Calu3 (cell line): ENCODE results near the gene FAM13C. TPM values are rescaled to one million over a fixed set of nuclear protein-coding genes. Genes with fewer than 3 reads are reported as not detected.
A peak's percentile ranks its signal among the peaks of the same experiment; 100 is the strongest.
"Not testable (repeated sequence)": the region's sequence is repeated elsewhere in the genome, so short reads cannot be mapped to it uniquely, and the experiment has no call there.

Experiments
- BruUV-seq: library from RNA; stranded (reverse); fragments of 400-500 nt; replicated peaks from 2 replicates; lab custom pipeline; 2021; lab: Mats Ljungman, UMichigan
- CTCF ChIA-PET: fragments of 300-600 bp; sonication (Branson Sonifier 250); formaldehyde crosslinking; loops from one replicate; lab custom pipeline; 2022; ENCODE audit warnings: antibody characterized with exemption; lab: Charles Lee
- DNase-seq: peaks from one replicate; pipeline ENCODE4 v3.0.0; 2022
- H3K27ac Mint-ChIP-seq: one replicate; pipeline ENCODE4 v1.8.0; 2022; ENCODE audit warnings: mixed read lengths; ENCODE audit not compliant: unreplicated experiment
- H3K27me3 Mint-ChIP-seq: one replicate; pipeline ENCODE4 v1.8.0; 2022; ENCODE audit warnings: mixed read lengths; ENCODE audit not compliant: unreplicated experiment
- H3K36me3 Mint-ChIP-seq: one replicate; pipeline ENCODE4 v1.8.0; 2022; ENCODE audit warnings: mild to moderate bottlenecking, moderate library complexity, mixed read lengths; ENCODE audit not compliant: insufficient read depth, unreplicated experiment
- H3K4me1 Mint-ChIP-seq: one replicate; pipeline ENCODE4 v1.8.0; 2022; ENCODE audit warnings: mild to moderate bottlenecking, low read depth, mixed read lengths; ENCODE audit not compliant: unreplicated experiment
- H3K4me3 Mint-ChIP-seq: one replicate; pipeline ENCODE4 v1.8.0; 2022; ENCODE audit warnings: mild to moderate bottlenecking, low read depth, moderate library complexity, mixed read lengths; ENCODE audit not compliant: unreplicated experiment
- H3K9me3 Mint-ChIP-seq: one replicate; pipeline ENCODE4 v1.8.0; 2022; ENCODE audit warnings: low read depth, mixed read lengths; ENCODE audit not compliant: unreplicated experiment
- CTCF ChIP-seq: fragments of 200-600 bp; IDR thresholded peaks from one replicate; pipeline ENCODE4 v1.8.0; 2022; ENCODE audit warnings: antibody characterized with exemption; ENCODE audit not compliant: unreplicated experiment
- intact Hi-C: fragments of 100-400 bp; cut with micrococcal nuclease; formaldehyde crosslinking; loops from one replicate; pipeline ENCODE4 v1.10.0; 2022; ENCODE audit not compliant: unreplicated experiment
- total RNA-seq: library from RNA; stranded (reverse); gene quantifications from 2 replicates; pipeline ENCODE4 v1.2.3, GENCODE V29; 2022

Gene FAM13C
- total RNA-seq, 1 experiment from 2014 or later = not detected

- Mint-ChIP-seq H3K4me3 (no peak overlapping the region), H3K27me3 (peaks cover 68% of the 10 kb centered on the region), H3K4me1 (no peaks in the 10 kb centered on the region), H3K27ac (no peak overlapping the region), H3K36me3 (no peaks in the 10 kb centered on the region), H3K9me3 (no peaks in the 10 kb centered on the region)
- no peak for DNase-seq
- intact Hi-C loops = no loop called here
- TF ChIP-seq CTCF = no peak
- CTCF ChIA-PET = no interaction called here
- no TSS peak for BruUV-seq
Measured at GRCh38 chr10:59243611-59244195, 118.6 kb downstream of the FAM13C start.

- no peak overlapping the region for H3K4me3 Mint-ChIP-seq
- CTCF ChIA-PET = no interaction called here
Measured at GRCh38 chr10:59242991-59243390, 119.4 kb downstream of the FAM13C start.

GRCh38 chr10:59242057-59242456 is 120.3 kb downstream of the FAM13C start:
- intact Hi-C loops = no loop called here
- H3K27me3 Mint-ChIP-seq = peaks cover 53% of the 10 kb centered on the region
- BruUV-seq = no TSS peak
- no peak for TF ChIP-seq CTCF
- H3K27ac Mint-ChIP-seq = no peak overlapping the region
- DNase-seq = no peak
- H3K4me3 Mint-ChIP-seq = no peak overlapping the region
- H3K9me3 Mint-ChIP-seq = no peaks in the 10 kb centered on the region
- no peaks in the 10 kb centered on the region for H3K36me3 Mint-ChIP-seq
- CTCF ChIA-PET = no interaction called here
- no peaks in the 10 kb centered on the region for H3K4me1 Mint-ChIP-seq

More at GRCh38 chr10:59242991-59243390, 119.4 kb downstream of the FAM13C start:
- Mint-ChIP-seq H3K36me3 (no peaks in the 10 kb centered on the region), H3K9me3 (no peaks in the 10 kb centered on the region), H3K4me1 (no peaks in the 10 kb centered on the region), H3K27ac (no peak overlapping the region), H3K27me3 (peaks cover 62% of the 10 kb centered on the region)
- no TSS peak for BruUV-seq
- intact Hi-C loops = no loop called here
- TF ChIP-seq CTCF = no peak
- no peak for DNase-seq

GRCh38 chr10:59240582-59241183 is 121.7 kb downstream of the FAM13C start:
- H3K36me3 Mint-ChIP-seq = no peaks in the 10 kb centered on the region
- no peaks in the 10 kb centered on the region for H3K9me3 Mint-ChIP-seq
- intact Hi-C loops = loop anchor here (1.0 kb wide), 3 partner anchors 225 to 382 kb away; no protein-coding TSS in a partner anchor
- no peak overlapping the region for H3K27ac Mint-ChIP-seq
- peak; percentile 49 for DNase-seq
- no TSS peak for BruUV-seq
- H3K27me3 Mint-ChIP-seq = peaks cover 47% of the 10 kb centered on the region
- H3K4me1 Mint-ChIP-seq = no peaks in the 10 kb centered on the region
- peak; percentile 60 for TF ChIP-seq CTCF
- CTCF ChIA-PET = interaction anchor here (0.7 kb wide), 1 partner anchor 447 kb away, joined by 3 read pairs; no protein-coding TSS in a partner anchor
- H3K4me3 Mint-ChIP-seq = no peak overlapping the region

- H3K27ac Mint-ChIP-seq, H3K4me3 Mint-ChIP-seq, H3K9me3 Mint-ChIP-seq, BruUV-seq, DNase-seq, H3K36me3 Mint-ChIP-seq, H3K4me1 Mint-ChIP-seq: not testable (repeated sequence)
- H3K27me3 Mint-ChIP-seq = peaks cover 34% of the 10 kb centered on the region
- CTCF ChIA-PET = interaction anchor here (1.1 kb wide), 1 partner anchor 341 kb away, joined by 3 read pairs; no protein-coding TSS in a partner anchor
- intact Hi-C loops = loop anchor here (5.0 to 10.0 kb wide), 2 partner anchors 568 to 796 kb away; no protein-coding TSS in a partner anchor
Measured at GRCh38 chr10:59239108-59239507, 123.2 kb downstream of the FAM13C start.
